KMS-11 (cell line): Measurements from ENCODE around the gene CSPG5.

Experiments
- H2AFZ ChIP-seq: fragments of 200-600 bp; sonication (generic); 2 replicates; pipeline ENCODE4 v1.6.1; 2016; ENCODE audit warnings: antibody characterized with exemption, mixed run types, low read depth
- H3K27ac ChIP-seq: fragments of 200-600 bp; sonication (generic); 2 replicates; pipeline ENCODE4 v1.6.1; 2016; ENCODE audit warnings: mild to moderate bottlenecking, mixed run types
- H3K27me3 ChIP-seq: fragments of 200-600 bp; sonication (generic); 2 replicates; pipeline ENCODE4 v1.6.1; 2017; ENCODE audit warnings: mild to moderate bottlenecking, low read depth, mixed run types, moderate library complexity; ENCODE audit not compliant: insufficient read depth
- H3K36me3 ChIP-seq: fragments of 200-600 bp; sonication (generic); 2 replicates; pipeline ENCODE4 v1.6.1; 2017; ENCODE audit warnings: mild to moderate bottlenecking, mixed run types; ENCODE audit not compliant: insufficient read depth
- H3K4me1 ChIP-seq: fragments of 200-600 bp; sonication (generic); 2 replicates; pipeline ENCODE4 v1.6.1; 2016; ENCODE audit warnings: mild to moderate bottlenecking, low read depth, mixed run types; ENCODE audit not compliant: poor library complexity, severe bottlenecking
- H3K4me2 ChIP-seq: fragments of 200-600 bp; sonication (generic); 2 replicates; pipeline ENCODE4 v1.7.0; 2016; ENCODE audit warnings: mild to moderate bottlenecking, mixed run types
- H3K4me3 ChIP-seq: fragments of 200-600 bp; sonication (generic); IDR thresholded peaks from 2 replicates; pipeline ENCODE4 v1.6.1; 2017; ENCODE audit warnings: low read depth, low read length, mixed read lengths; ENCODE audit not compliant: insufficient read depth
- H3K79me2 ChIP-seq: fragments of 200-600 bp; sonication (generic); 2 replicates; pipeline ENCODE4 v1.6.1; 2016; ENCODE audit warnings: low read depth, mixed run types; ENCODE audit not compliant: insufficient read depth
- H3K9ac ChIP-seq: fragments of 200-600 bp; sonication (generic); 2 replicates; pipeline ENCODE4 v1.6.1; 2016; ENCODE audit warnings: mild to moderate bottlenecking, mixed run types
- H4K20me1 ChIP-seq: fragments of 200-600 bp; sonication (generic); 2 replicates; pipeline ENCODE4 v1.6.1; 2016; ENCODE audit warnings: mild to moderate bottlenecking, mixed run types; ENCODE audit not compliant: insufficient read depth
- CTCF ChIP-seq: fragments of 200-600 bp; sonication (generic); conservative IDR thresholded peaks from 2 replicates; pipeline ENCODE4 v1.6.1; 2017; ENCODE audit warnings: low read depth, mild to moderate bottlenecking, antibody characterized with exemption, low read length, moderate library complexity, mixed read lengths

The CSPG5 gene

GRCh38 chr3:47512416-47513124, 66.1 kb downstream of the CSPG5 start:
- H3K27ac ChIP-seq = peak overlapping the region; percentile 74
- no peaks in the 10 kb centered on the region for H3K36me3 ChIP-seq
- H4K20me1 ChIP-seq = no peaks in the 10 kb centered on the region
- peak overlapping the region; percentile 85 for H3K9ac ChIP-seq
- no peaks in the 10 kb centered on the region for H3K4me1 ChIP-seq
- no peaks in the 10 kb centered on the region for H3K27me3 ChIP-seq
- H2AFZ ChIP-seq = peak overlapping the region; percentile 78
- H3K4me2 ChIP-seq = peak overlapping the region; percentile 57; the same call in 1 of the 2 replicates
- no peaks in the 10 kb centered on the region; the same call in 1 of the 2 replicates for H3K79me2 ChIP-seq
- no peak for TF ChIP-seq CTCF
- H3K4me3 ChIP-seq = no peak overlapping the region
